ENCODE measurements around the gene GALNT3.

DNA sequence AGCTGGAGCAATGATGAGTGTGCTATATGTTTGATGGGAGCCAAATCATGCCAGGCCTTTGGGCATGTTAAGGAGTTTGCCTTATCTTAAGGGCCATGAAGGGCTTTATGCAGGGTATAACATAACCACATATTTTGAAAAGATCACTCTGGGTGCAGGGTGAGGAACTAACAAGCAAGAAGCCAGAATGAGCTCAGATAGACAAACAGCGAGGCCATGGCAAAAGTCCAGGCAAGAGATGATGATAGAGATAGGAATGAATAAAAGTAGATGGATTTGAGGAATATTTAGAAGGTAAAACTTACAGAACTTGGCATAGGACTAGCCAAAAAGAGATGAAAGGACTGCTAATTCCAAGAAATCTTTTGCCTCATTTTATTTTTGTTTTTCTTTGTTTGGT is 6.7 kb downstream of the GALNT3 start:
- no peak for TF ChIP-seq SUZ12 (IDR thresholded peaks at IDR 0.05; ENCODE audit: extremely low read depth, insufficient read depth, insufficient read length)
- TF ChIP-seq YY1 (IDR thresholded peaks at IDR 0.05; ENCODE audit: insufficient read depth, insufficient read length): no peak
- no peak for TF ChIP-seq ZNF274 (IDR thresholded peaks at IDR 0.05; ENCODE audit: low read depth, low read length)
